CD4-positive, alpha-beta T cell (primary cell): Measurements from ENCODE around the gene DRC7. TPM values are rescaled to one million over a fixed set of nuclear protein-coding genes. Genes with fewer than 3 reads are reported as not detected.
A peak's percentile ranks its signal among the peaks of the same experiment; 100 is the strongest.

Source experiments
- ATAC-seq: fragments of 200-7000 bp; cut with Tn5 transposase; one replicate; pipeline ENCODE4 v1.10.0; 2022; ENCODE audit warnings: mild to moderate bottlenecking; ENCODE audit not compliant: poor library complexity
- CTCF ChIA-PET: fragments of 350-600 bp; sonication (Branson Sonifier 250); formaldehyde crosslinking; loops from one replicate; lab custom pipeline; 2021; ENCODE audit warnings: antibody characterized with exemption, inconsistent platforms; lab: Charles Lee
- POLR2A ChIA-PET: fragments of 350-600 bp; sonication (Branson Sonifier 250); formaldehyde crosslinking; loops from one replicate; lab custom pipeline; 2021; ENCODE audit warnings: antibody characterized with exemption, inconsistent platforms; lab: Charles Lee
- DNase-seq, 14 experiments: peaks; one replicate each; pipeline ENCODE4 v3.0.0-alpha.2; 2013 to 2020; ENCODE audit warnings: mixed read lengths in 2 of 14
- H3K27ac ChIP-seq, 2 donors: one replicate each; pipeline versions ENCODE4 v1.5.1 to v1.7.0; 2013; ENCODE audit warnings: low read length in 2 of 2, low read depth in 1 of 2, mild to moderate bottlenecking in 1 of 2
- H3K27me3 ChIP-seq, 2 experiments: 1 replicate in 1 of 2; 2 replicates in 1 of 2; pipeline versions ENCODE4 v1.6.1 to v1.7.0; 2013; ENCODE audit warnings: low read length in 2 of 2, control low read depth in 1 of 2, mild to moderate bottlenecking in 1 of 2, moderate library complexity in 1 of 2; ENCODE audit not compliant: insufficient read depth in 2 of 2, control insufficient read depth in 1 of 2
- H3K36me3 ChIP-seq: one replicate; pipeline ENCODE4 v1.6.1; 2013; ENCODE audit warnings: low read length, control low read depth; ENCODE audit not compliant: insufficient read depth
- H3K4me1 ChIP-seq: one replicate; pipeline ENCODE4 v1.6.1; 2013; ENCODE audit warnings: low read length, control low read depth; ENCODE audit not compliant: insufficient read depth
- H3K4me3 ChIP-seq: one replicate; pipeline ENCODE4 v1.5.1; 2013; ENCODE audit warnings: mild to moderate bottlenecking, low read length, moderate library complexity
- H3K9me3 ChIP-seq, 2 experiments: 1 replicate in 1 of 2; 2 replicates in 1 of 2; pipeline versions ENCODE4 v1.6.1 to v1.7.0; 2013; ENCODE audit warnings: low read length in 2 of 2, mild to moderate bottlenecking in 2 of 2, control low read depth in 1 of 2, moderate library complexity in 1 of 2; ENCODE audit not compliant: control insufficient read depth in 1 of 2, insufficient read depth in 1 of 2
- H3K27ac Mint-ChIP-seq: one replicate; pipeline ENCODE4 v1.8.0; 2020; ENCODE audit warnings: mixed read lengths
- H3K27me3 Mint-ChIP-seq: one replicate; pipeline ENCODE4 v1.8.0; 2021; ENCODE audit warnings: mixed read lengths
- H3K36me3 Mint-ChIP-seq: one replicate; pipeline ENCODE4 v1.8.0; 2021; ENCODE audit warnings: low read depth, mixed read lengths
- H3K4me1 Mint-ChIP-seq: one replicate; pipeline ENCODE4 v1.8.0; 2021; ENCODE audit warnings: low read depth, mixed read lengths
- H3K4me3 Mint-ChIP-seq: one replicate; pipeline ENCODE4 v1.8.0; 2020; ENCODE audit warnings: mild to moderate bottlenecking, mixed read lengths
- H3K9me3 Mint-ChIP-seq: one replicate; pipeline ENCODE4 v1.8.0; 2020; ENCODE audit warnings: mixed read lengths
- intact Hi-C, 2 experiments: fragments of 100-400 bp; cut with DNase I in 1 of 2; cut with micrococcal nuclease in 1 of 2; formaldehyde crosslinking; loops; one replicate each; pipeline versions ENCODE4 v1.15.1 to v1.9.0; 2023 to 2025; cut with DNase I, micrococcal nuclease
- total RNA-seq, 174 experiments: library from RNA in 2 of 174; stranded (reverse) in 2 of 174; gene quantifications; one replicate each; pipeline ENCODE4 v1.2.3 and lab custom pipeline; 2021 to 2026
- TF ChIP-seq, protein P1 (sequence below): fragments of 200-600 bp; IDR thresholded peaks from one replicate; pipeline ENCODE4 v1.8.0; 2022; ENCODE audit warnings: antibody characterized with exemption, mild to moderate bottlenecking

Gene DRC7
- total RNA-seq, 2 experiments from 2014 or later = not detected

DNA sequence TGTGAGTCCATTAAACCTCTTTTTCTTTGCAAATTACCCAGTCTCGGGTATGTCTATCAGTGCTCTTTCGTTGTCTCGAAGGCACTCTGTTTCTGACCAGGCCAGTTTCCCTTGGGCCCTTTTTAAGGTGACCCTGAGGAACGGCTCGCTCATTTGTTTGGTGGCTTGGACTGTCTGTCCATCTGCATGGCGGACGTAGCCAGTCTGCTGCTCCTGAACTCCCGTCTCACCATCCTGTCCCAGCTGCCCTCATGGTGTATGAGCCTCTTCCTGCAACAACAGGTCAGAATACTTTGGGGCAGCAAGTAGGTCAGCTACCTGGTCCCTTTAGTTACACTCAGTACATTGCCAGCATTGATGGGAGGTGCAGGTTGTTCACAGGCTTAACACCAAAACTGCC, 19.0 kb downstream of the DRC7 start:
- DNase-seq (no peak), ATAC-seq (no peak)
- Histone ChIP-seq H3K27ac (no peak overlapping the region), H3K36me3 (no peaks in the 10 kb centered on the region), H3K9me3 (no peaks in the 10 kb centered on the region), H3K4me1 (no peaks in the 10 kb centered on the region), H3K27me3 (peaks cover 0 to 3% of the 10 kb centered on the region in 2 experiments), H3K4me3 (no peak overlapping the region)
- CTCF ChIA-PET = no interaction called here
- H3K27ac Mint-ChIP-seq = no peak overlapping the region
- TF ChIP-seq, protein P1, sequence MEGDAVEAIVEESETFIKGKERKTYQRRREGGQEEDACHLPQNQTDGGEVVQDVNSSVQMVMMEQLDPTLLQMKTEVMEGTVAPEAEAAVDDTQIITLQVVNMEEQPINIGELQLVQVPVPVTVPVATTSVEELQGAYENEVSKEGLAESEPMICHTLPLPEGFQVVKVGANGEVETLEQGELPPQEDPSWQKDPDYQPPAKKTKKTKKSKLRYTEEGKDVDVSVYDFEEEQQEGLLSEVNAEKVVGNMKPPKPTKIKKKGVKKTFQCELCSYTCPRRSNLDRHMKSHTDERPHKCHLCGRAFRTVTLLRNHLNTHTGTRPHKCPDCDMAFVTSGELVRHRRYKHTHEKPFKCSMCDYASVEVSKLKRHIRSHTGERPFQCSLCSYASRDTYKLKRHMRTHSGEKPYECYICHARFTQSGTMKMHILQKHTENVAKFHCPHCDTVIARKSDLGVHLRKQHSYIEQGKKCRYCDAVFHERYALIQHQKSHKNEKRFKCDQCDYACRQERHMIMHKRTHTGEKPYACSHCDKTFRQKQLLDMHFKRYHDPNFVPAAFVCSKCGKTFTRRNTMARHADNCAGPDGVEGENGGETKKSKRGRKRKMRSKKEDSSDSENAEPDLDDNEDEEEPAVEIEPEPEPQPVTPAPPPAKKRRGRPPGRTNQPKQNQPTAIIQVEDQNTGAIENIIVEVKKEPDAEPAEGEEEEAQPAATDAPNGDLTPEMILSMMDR = no peak
- H3K4me1 Mint-ChIP-seq = no peaks in the 10 kb centered on the region
- intact Hi-C loops = no loop called here
- no peaks in the 10 kb centered on the region for H3K27me3 Mint-ChIP-seq
- H3K36me3 Mint-ChIP-seq = no peaks in the 10 kb centered on the region
- no peak overlapping the region for H3K4me3 Mint-ChIP-seq
- POLR2A ChIA-PET = no interaction called here
- H3K9me3 Mint-ChIP-seq = no peaks in the 10 kb centered on the region

DNA sequence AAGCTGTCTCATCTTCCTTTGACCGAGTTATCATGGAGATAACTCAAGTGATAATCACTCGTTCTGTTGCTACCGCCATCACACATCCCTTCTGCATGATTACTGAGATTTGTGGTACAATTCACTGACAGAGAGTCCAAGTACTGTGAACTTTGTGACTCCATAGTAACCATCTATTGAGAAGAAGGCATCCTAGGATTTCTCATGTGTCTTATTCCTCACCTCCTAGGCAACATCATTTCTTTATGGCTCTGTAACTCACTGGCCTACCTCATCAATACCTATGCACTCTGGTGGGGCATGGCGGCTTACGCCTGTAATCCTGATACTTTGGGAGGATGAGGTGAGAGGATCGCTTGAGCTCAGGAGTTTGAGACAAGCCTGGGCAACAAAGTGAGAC, 19.4 kb downstream of the DRC7 start:
- ChIA-PET POLR2A (no interaction called here), CTCF (no interaction called here)
- DNase-seq = no peak
- Mint-ChIP-seq H3K27ac (no peak overlapping the region), H3K27me3 (no peaks in the 10 kb centered on the region), H3K4me3 (no peak overlapping the region), H3K36me3 (no peaks in the 10 kb centered on the region), H3K9me3 (no peaks in the 10 kb centered on the region), H3K4me1 (no peaks in the 10 kb centered on the region)
- TF ChIP-seq, protein P1 = no peak
- no peaks in the 10 kb centered on the region for H3K4me1 ChIP-seq
- H3K27ac ChIP-seq = no peak overlapping the region
- no peaks in the 10 kb centered on the region for H3K36me3 ChIP-seq
- peaks cover 0 to 3% of the 10 kb centered on the region in 2 experiments for H3K27me3 ChIP-seq
- H3K4me3 ChIP-seq = no peak overlapping the region
- no peaks in the 10 kb centered on the region for H3K9me3 ChIP-seq
- intact Hi-C loops = no loop called here
- ATAC-seq = no peak

DNA sequence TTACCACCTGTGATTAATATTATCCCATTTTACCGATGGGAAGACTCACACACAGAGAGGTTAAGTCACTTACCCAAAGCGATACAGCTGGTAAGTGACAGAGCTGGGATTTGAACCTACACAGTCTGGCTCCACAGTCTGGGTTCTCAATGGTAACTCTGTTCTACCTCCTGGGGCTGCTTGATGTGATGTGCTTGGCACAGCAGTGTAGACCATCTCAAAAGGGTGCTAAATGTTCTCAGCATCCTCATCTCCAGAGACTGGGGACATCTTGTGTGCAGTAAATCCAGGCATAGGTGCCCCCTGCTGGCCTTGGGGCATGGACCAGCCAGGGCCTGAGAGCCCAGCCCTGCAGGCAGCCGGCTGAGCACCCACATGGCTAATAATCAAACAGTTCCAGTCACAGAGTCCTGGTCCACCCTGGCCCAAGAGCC, 25.6 kb downstream of the DRC7 start:
- intact Hi-C loops = no loop called here
- DNase-seq (peak in 8 of 14 experiments; percentile 9 to 60 (median 35)), ATAC-seq (peak; percentile 55)
- Histone ChIP-seq H3K4me3 (no peak overlapping the region), H3K36me3 (no peaks in the 10 kb centered on the region), H3K27ac (no peak overlapping the region), H3K4me1 (no peaks in the 10 kb centered on the region), H3K27me3 (no peaks in the 10 kb centered on the region), H3K9me3 (peaks cover 0 to 4% of the 10 kb centered on the region in 2 experiments)
- H3K9me3 Mint-ChIP-seq = no peaks in the 10 kb centered on the region
- no peak overlapping the region for H3K4me3 Mint-ChIP-seq
- H3K27me3 Mint-ChIP-seq = no peaks in the 10 kb centered on the region
- TF ChIP-seq, protein P1 = no peak
- H3K27ac Mint-ChIP-seq = no peak overlapping the region
- CTCF ChIA-PET = no interaction called here
- H3K36me3 Mint-ChIP-seq = no peaks in the 10 kb centered on the region
- POLR2A ChIA-PET = no interaction called here
- no peaks in the 10 kb centered on the region for H3K4me1 Mint-ChIP-seq
